Activated CD4-positive, alpha-beta T cell treated with anti-CD3 and anti-CD28 coated beads for 48 hours (primary cell): ENCODE data around the gene STX18.
"Not testable (repeated sequence)": the region's sequence is repeated elsewhere in the genome, so short reads cannot be mapped to it uniquely, and the experiment has no call there.

Experiments
- DNase-seq: peaks from one replicate; pipeline ENCODE4 v3.0.0-alpha.2; 2020

The STX18 gene

DNA sequence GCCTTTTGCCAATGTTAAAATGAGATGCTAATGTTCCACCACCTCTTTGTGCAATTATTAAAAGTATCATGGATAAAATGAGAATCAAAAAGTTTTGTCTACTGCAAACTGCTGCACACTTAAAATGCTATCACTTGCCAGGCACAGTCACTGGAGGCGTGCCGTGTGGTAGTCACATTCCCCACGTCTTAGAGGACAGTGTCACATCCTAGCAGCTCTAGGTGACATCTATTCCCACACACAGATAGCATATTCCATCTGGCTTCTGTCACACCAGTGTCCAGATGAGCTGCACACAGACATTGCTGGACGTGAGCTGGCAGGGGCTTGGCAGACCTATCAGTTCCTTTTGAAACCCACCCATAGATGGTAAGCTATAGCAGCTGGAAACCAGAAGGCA, 107.9 kb downstream of the STX18 start:
- DNase-seq: no peak

DNA sequence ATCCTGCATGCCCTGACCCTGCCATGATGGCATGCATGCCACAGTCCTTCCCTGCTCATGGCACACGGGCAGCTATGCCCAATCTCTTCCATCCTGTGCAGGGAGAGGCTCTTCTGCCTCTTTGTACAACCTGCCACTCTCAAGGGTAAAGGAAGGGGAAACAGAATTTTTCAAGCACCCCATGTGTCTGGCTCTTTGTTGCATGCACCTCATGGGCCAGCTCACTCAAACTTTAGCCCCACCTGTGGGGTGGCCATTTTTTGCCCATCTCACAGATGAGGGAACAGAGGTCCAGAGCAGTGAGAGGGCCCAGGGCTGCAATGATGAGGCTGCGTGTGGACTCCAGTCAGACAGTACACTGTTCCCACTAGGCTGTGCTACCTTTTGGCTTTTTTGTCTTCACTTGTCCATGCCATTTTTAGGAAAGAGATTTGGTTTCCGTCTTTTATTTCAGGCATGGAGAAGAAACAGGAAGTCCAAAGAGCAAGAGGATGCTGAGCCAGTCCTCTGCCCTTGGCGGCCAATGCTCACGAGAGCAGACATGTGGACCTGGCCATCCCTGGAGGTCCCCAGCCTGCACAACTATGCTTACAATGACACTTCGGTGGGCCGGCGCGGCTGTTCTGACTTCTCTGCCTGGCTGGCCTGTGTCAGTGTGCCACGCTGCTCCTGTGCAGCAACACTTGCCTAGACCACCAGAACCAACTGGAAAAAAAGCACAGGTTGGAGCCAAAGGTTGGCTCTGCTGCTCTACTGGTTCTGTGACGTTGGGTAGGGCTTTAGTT, 109.3 kb downstream of the STX18 start:
- no peak for DNase-seq

DNA sequence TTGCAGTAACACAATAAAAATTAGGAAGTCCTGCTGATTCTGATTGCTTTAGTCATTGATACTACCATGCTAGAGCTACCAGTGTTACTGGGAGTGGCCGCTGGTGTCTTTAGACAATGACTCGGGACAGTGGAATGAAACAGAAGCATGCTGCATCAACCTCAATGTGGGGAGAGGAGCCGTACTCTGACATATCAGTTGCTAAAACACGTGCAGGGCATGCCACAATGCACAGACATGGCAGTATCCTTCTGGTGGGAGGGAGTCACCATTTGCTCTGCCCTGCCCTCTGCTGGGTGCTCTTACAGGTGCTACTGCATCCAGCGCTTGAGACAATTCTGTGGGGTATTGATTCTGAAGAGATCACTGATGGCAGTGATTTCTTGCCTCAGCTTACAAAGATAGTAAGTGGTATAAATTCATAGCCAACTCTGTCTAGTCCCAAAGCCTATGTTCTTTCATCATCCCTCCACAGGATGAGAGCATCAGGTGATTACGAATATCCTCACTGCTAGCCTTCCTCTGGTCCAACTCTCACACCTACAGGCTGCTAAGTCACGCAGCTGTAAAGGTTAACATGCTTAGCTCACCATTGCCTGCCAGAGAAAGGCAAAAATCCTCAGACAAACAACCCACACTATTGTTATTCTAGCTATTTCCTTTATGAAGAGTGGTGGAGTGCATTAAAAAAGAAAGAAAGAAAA, 111.2 kb downstream of the STX18 start:
- DNase-seq: peak; percentile 66

DNA sequence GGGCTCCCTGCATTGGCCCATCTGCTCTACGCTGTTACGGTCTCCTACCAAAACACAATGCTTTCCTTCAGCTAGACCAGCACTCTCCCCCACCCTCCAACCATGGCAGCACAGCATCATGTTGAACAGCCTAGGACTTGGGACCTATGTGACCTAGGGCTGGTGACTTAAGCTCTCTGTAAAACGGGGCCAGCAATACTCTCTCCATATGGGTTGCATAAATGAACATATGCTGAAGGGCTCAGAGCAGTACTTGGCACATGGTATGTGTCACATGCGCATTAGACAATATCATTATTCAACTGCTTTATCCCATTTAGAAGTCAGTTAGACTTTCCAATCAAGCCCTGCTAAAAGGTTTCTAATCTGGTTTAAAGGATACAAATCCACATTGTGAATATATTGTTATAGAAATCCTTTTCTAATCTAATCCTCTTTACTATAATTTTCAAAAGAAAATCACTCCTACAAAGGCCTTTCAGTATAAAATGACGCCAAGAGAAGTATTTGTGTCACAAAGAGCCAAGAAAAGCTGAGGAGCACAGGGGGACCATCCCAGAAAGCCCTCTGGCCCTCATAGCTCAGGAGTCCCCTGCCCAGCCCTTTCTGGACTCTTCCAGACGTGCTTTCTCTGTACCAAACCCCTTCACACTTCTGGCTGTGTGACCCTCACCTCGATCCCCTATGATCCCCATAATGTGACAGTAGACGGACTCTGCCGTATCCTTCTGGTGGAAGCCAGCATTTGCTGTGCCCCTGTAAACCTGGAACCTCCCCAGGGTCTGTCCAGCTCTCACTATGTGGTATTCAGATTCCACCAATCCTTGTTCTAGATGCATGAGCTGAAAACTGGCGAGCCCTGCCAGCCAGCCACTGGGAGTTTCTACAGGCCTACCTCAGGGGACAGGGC, 112.6 kb downstream of the STX18 start:
- no peak for DNase-seq

DNA sequence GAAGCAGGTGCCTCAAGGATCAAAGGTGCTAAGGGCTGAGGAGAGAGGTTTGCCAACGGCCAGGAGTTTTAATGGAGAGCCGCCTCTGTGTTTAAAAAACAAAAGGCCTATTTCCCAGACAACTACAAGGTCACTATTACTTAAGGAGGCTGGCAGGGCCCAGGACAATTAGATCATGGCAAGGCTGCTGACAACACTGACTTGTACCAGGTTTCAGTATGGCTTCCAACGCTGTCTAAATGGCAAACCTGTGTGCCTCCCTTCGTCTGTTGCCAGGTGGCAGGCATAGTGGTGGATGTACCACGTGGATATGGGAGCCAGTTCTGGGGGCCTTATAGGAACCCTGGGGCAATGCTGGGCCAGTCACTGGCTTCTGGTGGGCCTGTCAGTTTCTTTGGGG, 114.0 kb downstream of the STX18 start:
- DNase-seq: no peak

- DNase-seq: no peak
Observed at GRCh38 chr4:4427121-4427870, 114.6 kb downstream of the STX18 start.

GRCh38 chr4:4426511-4427120, 115.2 kb downstream of the STX18 start:
- DNase-seq: no peak

GRCh38 chr4:4425696-4426095, 116.2 kb downstream of the STX18 start:
- no peak for DNase-seq

DNA sequence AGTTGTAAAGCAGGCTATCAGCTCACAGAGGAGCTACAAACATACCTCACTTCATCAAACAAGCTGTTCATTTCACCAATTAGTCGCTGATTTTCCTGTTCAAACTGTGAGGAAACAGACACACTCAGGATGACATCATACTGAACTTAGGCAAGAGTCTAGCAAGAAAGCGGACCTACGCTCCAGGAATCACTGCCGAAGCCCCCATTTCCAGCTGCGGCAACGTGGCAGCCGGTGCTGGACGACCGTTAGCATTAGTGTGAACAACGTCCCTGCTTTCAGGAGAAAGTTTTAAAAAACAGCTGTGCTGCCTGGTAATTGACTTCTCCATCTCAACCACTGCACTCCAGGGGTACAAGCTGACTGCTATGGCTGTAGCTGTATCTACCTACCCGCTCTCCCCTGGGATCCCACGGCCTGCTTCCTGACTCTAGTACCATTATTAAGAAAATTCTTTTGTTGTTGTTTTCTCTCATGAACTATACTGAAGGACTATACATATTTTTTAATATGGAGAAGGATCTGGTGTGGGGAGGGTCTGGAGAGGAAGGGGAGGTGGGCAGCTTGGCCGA, 116.6 kb downstream of the STX18 start:
- no peak for DNase-seq

- DNase-seq: no peak
Observed at GRCh38 chr4:4424499-4425115, 117.2 kb downstream of the STX18 start.

- DNase-seq: no peak
Observed at GRCh38 chr4:4423706-4424498, 117.9 kb downstream of the STX18 start.

- DNase-seq: no peak
Observed at GRCh38 chr4:4422856-4423499, 118.9 kb downstream of the STX18 start.

GRCh38 chr4:4422117-4422516, 119.7 kb downstream of the STX18 start:
- DNase-seq: not testable (repeated sequence)

DNA sequence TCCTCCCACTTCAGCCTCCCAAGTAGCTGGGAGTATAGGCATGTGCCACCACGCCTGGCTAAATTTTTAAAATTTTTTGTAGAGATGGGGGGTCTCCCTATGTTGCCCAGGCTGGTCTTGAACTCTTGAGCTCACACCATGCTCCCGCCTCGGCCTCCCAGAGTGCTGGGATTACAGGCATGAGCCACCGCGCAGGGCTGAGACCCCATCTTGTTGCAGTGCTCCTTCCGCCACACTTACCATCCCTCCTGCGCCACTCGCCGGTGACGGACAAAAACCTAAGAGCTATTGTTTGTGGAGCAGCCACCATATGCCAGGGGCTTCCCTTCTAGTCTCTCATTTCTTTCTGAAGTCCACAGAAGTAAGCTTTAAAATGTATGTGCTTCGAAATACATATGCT, 120.5 kb downstream of the STX18 start:
- DNase-seq: no peak

GRCh38 chr4:4420421-4420820, 121.4 kb downstream of the STX18 start:
- DNase-seq: no peak

DNA sequence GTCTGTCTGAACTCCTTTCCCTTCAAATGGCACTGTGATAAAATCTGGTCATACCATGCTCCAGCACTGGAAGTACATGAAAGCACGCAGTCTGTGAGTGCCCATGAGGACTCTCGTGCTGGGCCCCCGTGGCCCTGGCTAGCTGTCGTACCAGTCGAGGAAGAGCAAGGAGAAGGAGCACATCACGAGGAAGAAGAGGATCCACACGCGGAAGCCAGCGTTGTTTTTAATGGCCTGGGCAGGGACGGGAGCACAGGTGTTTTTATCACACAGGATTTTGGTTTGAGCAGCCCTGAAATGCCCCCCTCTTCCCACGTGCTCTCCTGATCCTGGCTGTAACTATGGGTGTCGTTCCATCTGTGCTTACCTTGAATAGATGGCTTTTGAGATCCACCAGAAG, 122.0 kb downstream of the STX18 start:
- no peak for DNase-seq

GRCh38 chr4:4418676-4419390, 123.0 kb downstream of the STX18 start:
- DNase-seq: peak; percentile 20

DNA sequence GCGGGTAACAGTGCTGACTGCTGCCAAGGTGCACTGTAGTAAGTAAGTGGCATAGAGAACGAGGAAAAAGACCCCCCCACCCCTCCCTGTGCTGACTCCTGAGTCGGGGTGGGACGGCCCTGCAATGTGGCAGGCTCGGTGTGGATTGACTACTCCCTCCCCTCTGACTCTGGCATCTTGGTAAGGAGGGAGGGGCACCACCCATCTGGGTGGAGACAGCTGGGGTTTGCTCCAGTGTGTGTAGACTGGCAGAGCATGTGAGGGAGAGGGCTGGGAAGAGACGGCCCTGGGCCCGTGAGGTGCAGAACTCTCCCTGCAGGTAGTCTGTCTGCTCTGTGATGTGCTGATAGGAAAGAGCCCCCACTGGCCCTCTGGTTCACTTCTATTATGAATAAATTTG, 124.0 kb downstream of the STX18 start:
- no peak for DNase-seq

DNA sequence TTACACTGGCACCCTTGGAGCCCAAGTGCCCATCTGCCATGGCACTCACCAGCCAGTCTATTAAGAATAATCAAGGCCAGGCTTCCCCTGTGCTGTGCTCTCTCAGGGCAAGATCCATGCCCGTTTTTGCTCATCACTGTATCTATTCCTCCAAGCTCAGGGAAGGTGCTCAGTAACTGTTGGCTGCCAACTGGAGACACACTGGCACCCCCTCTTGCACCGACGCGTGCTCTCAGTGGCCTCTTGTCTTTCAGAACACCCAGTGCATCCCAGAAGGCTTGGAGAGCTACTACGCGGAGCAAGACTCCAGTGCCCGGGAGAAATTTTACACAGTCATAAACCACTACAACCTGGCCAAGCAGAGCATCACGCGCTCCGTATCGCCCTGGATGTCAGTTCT, 124.9 kb downstream of the STX18 start:
- DNase-seq: no peak
